GM18526 (cell line): Measurements from ENCODE around the gene PDGFRA.

Source experiments
- POLR2A ChIP-seq: IDR thresholded peaks from 3 replicates; pipeline ENCODE4 v1.6.1; 2011; ENCODE audit not compliant: insufficient read length; ENCODE audit errors: extremely low read depth

PDGFRA gene

DNA sequence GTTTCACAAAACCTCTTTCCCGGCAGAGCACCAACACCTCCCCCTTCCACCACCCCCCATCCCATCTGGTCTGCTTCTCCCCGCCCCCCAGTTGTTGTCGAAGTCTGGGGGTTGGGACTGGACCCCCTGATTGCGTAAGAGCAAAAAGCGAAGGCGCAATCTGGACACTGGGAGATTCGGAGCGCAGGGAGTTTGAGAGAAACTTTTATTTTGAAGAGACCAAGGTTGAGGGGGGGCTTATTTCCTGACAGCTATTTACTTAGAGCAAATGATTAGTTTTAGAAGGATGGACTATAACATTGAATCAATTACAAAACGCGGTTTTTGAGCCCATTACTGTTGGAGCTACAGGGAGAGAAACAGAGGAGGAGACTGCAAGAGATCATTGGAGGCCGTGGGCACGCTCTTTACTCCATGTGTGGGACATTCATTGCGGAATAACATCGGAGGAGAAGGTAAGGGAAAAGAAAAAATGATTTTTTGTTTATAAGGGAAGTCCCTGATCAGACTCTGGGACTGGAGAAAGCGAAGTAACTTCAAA lies at the start of gene PDGFRA:
TSS of gene PDGFRA (plus strand) at position 333 of the 541 bp plus-strand sequence. CDS start 29,476 bp downstream, outside the sequence.
- no peak for TF ChIP-seq POLR2A

- TF ChIP-seq POLR2A, result no peak
Measured at GRCh38 chr4:54184581-54184980, 44.5 kb upstream of the PDGFRA start.

- TF ChIP-seq POLR2A, result no peak
Measured at GRCh38 chr4:54185044-54185780, 43.9 kb upstream of the PDGFRA start.

- no peak for TF ChIP-seq POLR2A
Measured at GRCh38 chr4:54185866-54186265, 43.2 kb upstream of the PDGFRA start.

DNA sequence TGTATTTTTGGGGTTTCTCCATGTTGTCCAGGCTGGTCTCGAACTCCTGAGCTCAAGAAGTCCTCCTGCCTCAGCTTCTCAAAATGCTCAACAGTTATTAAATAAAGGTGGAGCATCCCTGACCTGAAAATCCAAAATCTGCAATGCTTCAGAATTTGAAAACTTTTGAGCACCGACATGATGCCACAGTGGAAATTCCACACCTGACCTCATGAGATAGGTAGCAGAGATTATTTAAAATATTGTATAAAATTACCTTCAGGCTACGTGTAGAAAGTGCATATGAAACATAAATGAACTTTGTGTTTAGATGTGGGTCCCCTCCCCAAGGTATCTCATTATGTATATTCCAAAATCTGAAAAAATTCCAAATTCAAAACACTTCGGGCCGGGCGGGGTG lies 42.7 kb upstream of the PDGFRA start:
- TF ChIP-seq POLR2A, result no peak

DNA sequence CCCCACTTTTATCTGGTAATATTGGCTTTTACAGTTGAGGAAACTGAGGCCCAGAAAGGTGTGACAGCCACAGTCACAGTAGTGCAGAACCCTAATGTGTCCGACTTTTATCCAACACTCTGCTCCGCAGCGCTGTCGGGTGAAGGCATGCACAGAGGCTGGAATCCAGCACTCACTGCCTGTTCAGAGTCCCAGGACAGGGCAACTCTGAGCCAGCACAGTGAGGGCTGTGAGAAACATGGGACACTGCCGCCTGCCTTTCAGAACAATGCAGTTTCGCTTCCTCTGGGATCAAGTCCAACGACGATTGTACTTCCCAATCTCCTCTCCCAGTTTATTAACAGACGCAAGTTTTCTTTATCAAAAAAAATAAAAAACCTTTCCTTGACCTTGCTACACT lies 41.9 kb upstream of the PDGFRA start:
- TF ChIP-seq POLR2A, result no peak

DNA sequence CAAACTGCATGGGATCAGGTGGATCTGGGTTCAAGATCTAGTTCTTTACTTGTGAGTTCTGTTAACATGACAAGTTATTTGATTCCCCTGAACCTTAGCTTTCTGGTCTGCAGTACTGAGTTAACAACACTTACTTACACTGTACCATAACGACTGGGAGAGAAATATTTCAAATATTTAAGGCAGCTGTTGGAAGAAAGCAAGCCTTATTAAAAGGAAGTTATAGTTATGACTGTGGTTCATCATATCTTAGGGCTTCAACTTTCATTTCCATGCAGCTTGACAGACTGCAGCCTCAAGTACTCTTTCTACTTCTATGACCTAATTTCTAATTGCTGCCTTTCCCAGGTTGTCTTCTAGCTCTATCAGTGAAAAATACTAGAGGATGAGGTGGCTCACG lies 40.0 kb upstream of the PDGFRA start:
- TF ChIP-seq POLR2A, result no peak

DNA sequence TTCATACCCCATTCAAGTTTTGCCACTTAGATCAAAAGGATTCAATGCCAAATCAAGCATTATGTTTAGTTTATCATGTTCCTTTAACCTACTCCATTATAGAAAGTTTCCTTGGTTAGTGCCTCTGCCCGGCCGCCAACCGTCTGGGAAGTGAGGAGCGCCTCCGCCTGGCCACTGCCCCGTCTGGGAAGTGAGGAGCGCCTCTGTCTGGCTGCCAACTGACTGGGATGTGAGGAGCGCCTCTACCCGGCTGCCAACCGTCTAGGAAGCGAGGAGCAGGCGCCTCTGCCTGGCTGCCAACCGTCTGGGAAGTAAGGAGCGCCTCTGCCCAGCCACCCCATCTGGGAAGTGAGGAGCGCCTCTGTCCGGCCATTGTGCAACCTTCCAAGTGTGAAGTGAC lies 36.3 kb upstream of the PDGFRA start:
- TF ChIP-seq POLR2A, result no peak

DNA sequence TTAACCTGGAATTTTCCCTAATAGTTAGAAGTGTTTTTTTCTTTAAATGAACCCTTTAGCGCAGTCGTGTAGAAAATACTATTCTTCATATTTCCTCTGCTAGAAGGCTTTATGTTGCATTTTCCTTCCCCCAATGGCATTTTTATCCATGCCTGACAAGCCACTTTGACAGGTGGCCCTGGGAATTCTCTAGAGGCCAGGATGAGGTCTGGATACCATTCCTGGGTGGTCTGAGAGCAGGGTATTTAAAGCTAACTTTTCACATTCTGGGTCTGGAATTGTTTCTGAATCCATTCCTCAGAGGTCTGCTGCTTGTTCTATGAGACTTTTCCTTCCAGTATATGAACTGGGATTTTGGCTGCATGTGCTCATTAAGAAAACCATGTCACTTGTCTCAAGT lies 31.2 kb upstream of the PDGFRA start:
- TF ChIP-seq POLR2A, result no peak

GRCh38 chr4:54199919-54200318 lies 29.2 kb upstream of the PDGFRA start:
- no peak for TF ChIP-seq POLR2A

GRCh38 chr4:54209617-54210016 lies 19.5 kb upstream of the PDGFRA start:
- no peak for TF ChIP-seq POLR2A

GRCh38 chr4:54213001-54213400 lies 16.1 kb upstream of the PDGFRA start:
- no peak for TF ChIP-seq POLR2A

GRCh38 chr4:54213761-54214160 lies 15.3 kb upstream of the PDGFRA start:
- TF ChIP-seq POLR2A, result no peak

DNA sequence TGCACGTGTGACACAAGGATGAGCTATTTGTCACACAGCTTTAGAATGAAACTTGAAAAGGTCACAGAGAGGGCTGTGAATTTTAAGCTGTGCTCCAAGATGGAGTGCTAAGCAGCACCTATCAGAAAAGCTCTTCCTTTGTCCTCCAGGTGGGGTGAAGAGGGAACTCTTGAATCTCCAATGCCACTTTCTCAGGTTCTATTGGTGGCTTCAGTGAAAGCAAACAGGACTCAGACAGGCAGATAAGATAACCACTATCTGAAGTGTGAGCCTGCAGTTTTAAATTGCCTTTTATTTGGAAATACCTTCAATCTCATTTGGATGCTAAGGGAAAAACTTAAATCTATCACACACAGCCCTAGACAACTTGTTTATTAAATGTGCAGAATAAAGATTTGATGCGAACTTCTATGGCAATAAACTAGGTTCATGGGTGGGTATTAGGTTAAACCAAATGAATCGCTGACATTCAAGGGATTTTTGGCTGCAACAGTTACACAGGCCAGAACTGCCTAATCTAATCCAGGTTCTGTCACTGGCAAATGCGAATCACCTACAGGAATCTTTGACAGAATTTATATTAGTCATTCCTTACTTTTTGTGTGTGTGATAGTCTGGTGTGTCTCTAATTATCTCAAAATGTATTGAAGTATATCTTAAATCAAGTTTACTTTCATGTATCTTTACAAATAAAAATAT lies 13.6 kb upstream of the PDGFRA start:
- no peak for TF ChIP-seq POLR2A

DNA sequence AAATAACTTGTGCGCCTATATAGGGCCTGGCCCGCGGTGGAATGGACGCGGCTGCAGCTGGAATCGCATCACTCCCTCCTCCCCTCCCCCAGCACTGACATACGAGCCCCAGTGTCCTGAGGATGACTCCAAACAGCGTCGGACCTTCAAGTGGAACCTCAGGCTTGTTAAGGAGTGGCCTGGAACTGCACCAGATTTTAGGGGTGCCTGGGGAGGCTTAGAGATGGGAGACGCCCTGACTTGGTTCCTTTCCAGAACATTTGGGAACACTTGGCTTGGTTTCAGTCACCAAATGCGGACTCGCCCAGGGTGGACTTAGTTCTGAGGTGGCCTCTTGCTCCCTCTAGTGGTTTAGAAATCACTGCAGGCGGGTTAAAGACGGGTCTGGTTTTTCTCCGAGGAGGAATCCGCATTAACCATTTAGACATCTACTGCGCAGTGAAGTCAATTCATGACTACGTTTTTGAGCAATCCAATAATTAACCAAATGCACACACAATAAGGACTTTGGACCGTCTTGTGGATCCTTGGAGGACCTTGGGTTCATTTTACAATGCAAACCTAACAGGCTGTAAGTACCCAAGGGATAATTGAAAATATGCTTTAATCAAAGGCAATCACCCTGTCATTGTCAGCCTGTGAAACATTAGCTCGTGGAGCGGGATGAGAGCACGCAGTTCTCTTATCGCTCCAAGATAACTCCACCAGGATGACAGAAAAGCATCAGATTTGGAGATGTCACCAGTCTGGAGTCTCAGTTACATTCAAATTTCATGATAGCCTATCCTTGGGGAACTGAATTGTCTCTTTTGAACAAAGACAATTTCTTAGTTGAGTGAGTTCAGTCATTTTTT lies 11.2 kb upstream of the PDGFRA start:
- no peak for TF ChIP-seq POLR2A
